Sigmoid colon (tissue), 4 donors: ENCODE data around the gene SLC12A4.

Experiments used
- CTCF ChIP-seq, 4 experiments: fragments of 450-650 bp in 3 of 4; fragments of 200-600 bp in 1 of 4; IDR thresholded peaks; one replicate each; pipeline ENCODE4 v1.5.1; 2016 to 2019; ENCODE audit warnings: antibody characterized with exemption in 4 of 4, mild to moderate bottlenecking in 3 of 4, moderate library complexity in 2 of 4
- EP300 ChIP-seq, 4 donors: sonication (generic); formaldehyde crosslinking; IDR thresholded peaks; one replicate each; pipeline ENCODE4 v1.6.1; 2017; ENCODE audit warnings: antibody characterized with exemption in 4 of 4
- POLR2A ChIP-seq, 2 donors: fragments of 450-650 bp; IDR thresholded peaks; one replicate each; pipeline ENCODE4 v1.6.1; 2016; ENCODE audit warnings: antibody characterized with exemption in 2 of 2, mild to moderate bottlenecking in 2 of 2, moderate library complexity in 2 of 2
- POLR2AphosphoS5 ChIP-seq, 4 donors: sonication (generic); formaldehyde crosslinking; IDR thresholded peaks; one replicate each; pipeline ENCODE4 v1.6.1; 2017; ENCODE audit warnings: antibody characterized with exemption in 4 of 4

DNA sequence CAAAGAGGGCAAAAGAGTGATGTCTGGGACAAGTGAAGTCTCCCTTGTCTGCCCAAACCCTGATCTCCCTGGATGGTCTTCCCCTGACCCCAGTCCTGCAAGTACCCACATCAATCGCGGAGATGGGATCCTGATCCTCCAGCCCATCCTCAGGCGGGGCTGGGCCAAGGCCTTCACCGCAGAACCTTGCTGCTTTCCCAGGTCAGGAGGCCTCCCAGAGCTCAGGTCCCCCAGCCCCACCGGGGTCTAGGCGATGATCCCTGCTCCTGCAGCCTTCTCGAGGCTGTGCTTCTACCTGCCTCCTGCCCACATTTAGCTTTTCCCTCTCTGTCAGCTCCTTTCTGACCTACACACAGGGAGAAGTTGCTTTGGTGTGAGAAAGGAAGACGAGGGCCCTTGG lies 6.3 kb downstream of the SLC12A4 start:
- TF ChIP-seq CTCF (IDR thresholded peaks at IDR 0.05): no peak
- no peak for TF ChIP-seq POLR2AphosphoS5 (IDR thresholded peaks at IDR 0.05)
- no peak for TF ChIP-seq POLR2A (IDR thresholded peaks at IDR 0.05)
- TF ChIP-seq EP300 (IDR thresholded peaks at IDR 0.05): no peak
